HepG2 (cell line): ENCODE data around the gene C11orf86. TPM values are rescaled to one million over a fixed set of nuclear protein-coding genes. Genes with fewer than 3 reads are reported as not detected.

Experiments
- BRD4 ChIP-seq: sonication (generic); formaldehyde crosslinking; IDR thresholded peaks from 2 replicates; pipeline ENCODE4 v1.4.0; 2020; ENCODE audit warnings: missing genetic modification reagents
- CHD2 ChIP-seq: IDR thresholded peaks from 2 replicates; pipeline ENCODE4 v1.6.1; 2011; ENCODE audit warnings: low read depth, low read length, improper control_type of control experiment
- DNMT3B ChIP-seq: conservative IDR thresholded peaks from 2 replicates; pipeline ENCODE4 v1.6.1; 2016; ENCODE audit warnings: missing biosample characterization, control low read depth
- DPF2 ChIP-seq: sonication (generic); formaldehyde crosslinking; IDR thresholded peaks from 2 replicates; pipeline ENCODE4 v1.4.0; 2020; ENCODE audit warnings: mild to moderate bottlenecking, low read depth, missing genetic modification reagents, borderline replicate concordance
- MED8 ChIP-seq: sonication (generic); formaldehyde crosslinking; IDR thresholded peaks from 2 replicates; pipeline ENCODE4 v1.8.1; 2023; ENCODE audit warnings: mild to moderate bottlenecking, missing genetic modification reagents; ENCODE audit not compliant: insufficient replicate concordance
- NCOA5 ChIP-seq: sonication (generic); formaldehyde crosslinking; IDR thresholded peaks from 2 replicates; pipeline ENCODE4 v1.4.0; 2020; ENCODE audit warnings: missing genetic modification reagents
- REPIN1 ChIP-seq: sonication (generic); formaldehyde crosslinking; IDR thresholded peaks from 2 replicates; pipeline ENCODE4 v1.8.0; 2022; ENCODE audit warnings: missing genetic modification reagents, low read depth, mild to moderate bottlenecking, borderline replicate concordance
- polyA plus RNA-seq, 8 experiments: library from polyadenylated mRNA; depleted of rRNA in 3 of 8; stranded (reverse) in 7 of 8; unstranded in 1 of 8; fragments of >200 nt; fragmentation: Illumina TruSeq in 4 of 8; extraction: Trizol in 4 of 8; gene quantifications; 2 replicates each; pipeline versions ENCODE4 v1.2.1 to v1.2.3, GENCODE V29; 2011 to 2016; ENCODE audit warnings: low read depth in 4 of 8, missing spikeins in 1 of 8, mixed read lengths in 1 of 8; ENCODE audit not compliant: insufficient read depth in 1 of 8
- total RNA-seq, 5 experiments: library from RNA; depleted of rRNA; stranded (reverse); fragments of >200 nt; fragmentation: Illumina TruSeq; extraction: Trizol; gene quantifications; 2 replicates each; pipeline ENCODE4 v1.2.3, GENCODE V29; 2016; ENCODE audit warnings: low read depth in 1 of 5
- TF ChIP-seq, protein P1 (sequence below): sonication (generic); formaldehyde crosslinking; IDR thresholded peaks from 2 replicates; pipeline ENCODE4 v1.4.0; 2020; ENCODE audit warnings: missing genetic modification reagents, mild to moderate bottlenecking, borderline replicate concordance
- TF ChIP-seq, protein P2 (sequence below): sonication (generic); formaldehyde crosslinking; conservative IDR thresholded peaks from 2 replicates; pipeline ENCODE4 v1.5.0; 2020; ENCODE audit warnings: missing genetic modification reagents
- TF ChIP-seq, protein P3 (sequence below): sonication (generic); formaldehyde crosslinking; conservative IDR thresholded peaks from 2 replicates; pipeline ENCODE4 v1.8.1; 2023; ENCODE audit warnings: missing genetic modification reagents
- TF ChIP-seq, protein P4 (sequence below): sonication (generic); formaldehyde crosslinking; IDR thresholded peaks from 2 replicates; pipeline ENCODE4 v1.4.0; 2020; ENCODE audit warnings: missing genetic modification reagents
- TF ChIP-seq, protein P5 (sequence below): sonication (generic); formaldehyde crosslinking; IDR thresholded peaks from 2 replicates; pipeline ENCODE4 v1.4.0; 2020; ENCODE audit warnings: missing genetic modification reagents, borderline replicate concordance
- TF ChIP-seq, protein P6 (sequence below): sonication (generic); formaldehyde crosslinking; IDR thresholded peaks from 2 replicates; pipeline ENCODE4 v1.5.0; 2020; ENCODE audit warnings: missing genetic modification reagents
- TF ChIP-seq, protein P7 (sequence below): sonication (generic); formaldehyde crosslinking; IDR thresholded peaks from 2 replicates; pipeline ENCODE4 v1.4.0; 2020; ENCODE audit warnings: missing genetic modification reagents

Gene C11orf86
- total and polyA plus RNA-seq, 2 of the 13 experiments (the other 11 are each of a cell fraction or from before 2014, with no cell fraction given): 0.11 to 0.18 TPM

DNA sequence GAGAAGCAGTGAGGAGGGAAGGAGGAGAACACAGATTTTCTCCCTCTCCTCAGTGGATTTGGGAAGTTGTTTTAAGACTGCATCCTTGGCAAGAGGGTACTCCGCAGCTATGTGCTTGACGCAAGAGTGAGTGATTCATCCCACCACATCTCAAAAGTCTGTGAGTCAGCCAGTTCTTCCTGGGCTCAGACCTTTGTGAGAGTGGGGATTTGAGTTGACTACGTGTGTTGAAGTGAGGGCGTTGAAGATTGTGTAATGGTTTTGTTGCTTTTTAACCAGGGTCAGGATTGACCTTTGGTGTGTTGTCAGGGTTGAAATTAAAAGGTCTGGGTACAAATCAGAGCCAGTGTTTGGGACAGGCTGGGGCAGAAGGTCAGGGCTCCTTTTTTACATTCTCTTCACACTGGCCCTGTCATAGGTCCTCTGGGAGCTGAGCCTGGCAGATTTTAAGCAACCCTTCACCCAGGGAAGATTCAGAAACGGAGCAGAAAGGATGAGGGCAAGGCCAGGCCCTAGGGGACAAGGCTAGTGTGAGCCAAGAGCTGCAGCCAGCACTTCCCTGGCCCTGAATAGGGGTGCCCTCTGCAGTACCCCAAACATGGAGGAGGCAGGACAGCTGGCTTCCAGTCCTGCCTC is 4.2 kb upstream of the C11orf86 start (continued):
- TF ChIP-seq, protein P1, sequence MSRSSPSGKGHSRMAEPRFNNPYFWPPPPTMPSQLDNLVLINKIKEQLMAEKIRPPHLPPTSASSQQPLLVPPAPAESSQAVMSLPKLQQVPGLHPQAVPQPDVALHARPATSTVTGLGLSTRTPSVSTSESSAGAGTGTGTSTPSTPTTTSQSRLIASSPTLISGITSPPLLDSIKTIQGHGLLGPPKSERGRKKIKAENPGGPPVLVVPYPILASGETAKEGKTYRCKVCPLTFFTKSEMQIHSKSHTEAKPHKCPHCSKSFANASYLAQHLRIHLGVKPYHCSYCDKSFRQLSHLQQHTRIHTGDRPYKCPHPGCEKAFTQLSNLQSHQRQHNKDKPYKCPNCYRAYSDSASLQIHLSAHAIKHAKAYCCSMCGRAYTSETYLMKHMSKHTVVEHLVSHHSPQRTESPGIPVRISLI (CRISPR knock-in tag): no peak
- TF ChIP-seq REPIN1 (CRISPR knock-in tag) (no peak; the same call in 1 of the 2 replicates), DNMT3B (no peak), BRD4 (CRISPR knock-in tag) (no peak), CHD2 (no peak), NCOA5 (CRISPR knock-in tag) (no peak), MED8 (no peak), DPF2 (CRISPR knock-in tag) (peak; percentile 78; the same call in 1 of the 2 replicates)
- TF ChIP-seq, protein P2, sequence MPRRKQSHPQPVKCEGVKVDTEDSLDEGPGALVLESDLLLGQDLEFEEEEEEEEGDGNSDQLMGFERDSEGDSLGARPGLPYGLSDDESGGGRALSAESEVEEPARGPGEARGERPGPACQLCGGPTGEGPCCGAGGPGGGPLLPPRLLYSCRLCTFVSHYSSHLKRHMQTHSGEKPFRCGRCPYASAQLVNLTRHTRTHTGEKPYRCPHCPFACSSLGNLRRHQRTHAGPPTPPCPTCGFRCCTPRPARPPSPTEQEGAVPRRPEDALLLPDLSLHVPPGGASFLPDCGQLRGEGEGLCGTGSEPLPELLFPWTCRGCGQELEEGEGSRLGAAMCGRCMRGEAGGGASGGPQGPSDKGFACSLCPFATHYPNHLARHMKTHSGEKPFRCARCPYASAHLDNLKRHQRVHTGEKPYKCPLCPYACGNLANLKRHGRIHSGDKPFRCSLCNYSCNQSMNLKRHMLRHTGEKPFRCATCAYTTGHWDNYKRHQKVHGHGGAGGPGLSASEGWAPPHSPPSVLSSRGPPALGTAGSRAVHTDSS (CRISPR knock-in tag): no peak
- TF ChIP-seq, protein P3, sequence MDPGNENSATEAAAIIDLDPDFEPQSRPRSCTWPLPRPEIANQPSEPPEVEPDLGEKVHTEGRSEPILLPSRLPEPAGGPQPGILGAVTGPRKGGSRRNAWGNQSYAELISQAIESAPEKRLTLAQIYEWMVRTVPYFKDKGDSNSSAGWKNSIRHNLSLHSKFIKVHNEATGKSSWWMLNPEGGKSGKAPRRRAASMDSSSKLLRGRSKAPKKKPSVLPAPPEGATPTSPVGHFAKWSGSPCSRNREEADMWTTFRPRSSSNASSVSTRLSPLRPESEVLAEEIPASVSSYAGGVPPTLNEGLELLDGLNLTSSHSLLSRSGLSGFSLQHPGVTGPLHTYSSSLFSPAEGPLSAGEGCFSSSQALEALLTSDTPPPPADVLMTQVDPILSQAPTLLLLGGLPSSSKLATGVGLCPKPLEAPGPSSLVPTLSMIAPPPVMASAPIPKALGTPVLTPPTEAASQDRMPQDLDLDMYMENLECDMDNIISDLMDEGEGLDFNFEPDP: no peak
- TF ChIP-seq, protein P4, sequence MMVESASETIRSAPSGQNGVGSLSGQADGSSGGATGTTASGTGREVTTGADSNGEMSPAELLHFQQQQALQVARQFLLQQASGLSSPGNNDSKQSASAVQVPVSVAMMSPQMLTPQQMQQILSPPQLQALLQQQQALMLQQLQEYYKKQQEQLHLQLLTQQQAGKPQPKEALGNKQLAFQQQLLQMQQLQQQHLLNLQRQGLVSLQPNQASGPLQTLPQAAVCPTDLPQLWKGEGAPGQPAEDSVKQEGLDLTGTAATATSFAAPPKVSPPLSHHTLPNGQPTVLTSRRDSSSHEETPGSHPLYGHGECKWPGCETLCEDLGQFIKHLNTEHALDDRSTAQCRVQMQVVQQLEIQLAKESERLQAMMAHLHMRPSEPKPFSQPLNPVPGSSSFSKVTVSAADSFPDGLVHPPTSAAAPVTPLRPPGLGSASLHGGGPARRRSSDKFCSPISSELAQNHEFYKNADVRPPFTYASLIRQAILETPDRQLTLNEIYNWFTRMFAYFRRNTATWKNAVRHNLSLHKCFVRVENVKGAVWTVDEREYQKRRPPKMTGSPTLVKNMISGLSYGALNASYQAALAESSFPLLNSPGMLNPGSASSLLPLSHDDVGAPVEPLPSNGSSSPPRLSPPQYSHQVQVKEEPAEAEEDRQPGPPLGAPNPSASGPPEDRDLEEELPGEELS (CRISPR knock-in tag): peak; percentile 92
- TF ChIP-seq, protein P5, sequence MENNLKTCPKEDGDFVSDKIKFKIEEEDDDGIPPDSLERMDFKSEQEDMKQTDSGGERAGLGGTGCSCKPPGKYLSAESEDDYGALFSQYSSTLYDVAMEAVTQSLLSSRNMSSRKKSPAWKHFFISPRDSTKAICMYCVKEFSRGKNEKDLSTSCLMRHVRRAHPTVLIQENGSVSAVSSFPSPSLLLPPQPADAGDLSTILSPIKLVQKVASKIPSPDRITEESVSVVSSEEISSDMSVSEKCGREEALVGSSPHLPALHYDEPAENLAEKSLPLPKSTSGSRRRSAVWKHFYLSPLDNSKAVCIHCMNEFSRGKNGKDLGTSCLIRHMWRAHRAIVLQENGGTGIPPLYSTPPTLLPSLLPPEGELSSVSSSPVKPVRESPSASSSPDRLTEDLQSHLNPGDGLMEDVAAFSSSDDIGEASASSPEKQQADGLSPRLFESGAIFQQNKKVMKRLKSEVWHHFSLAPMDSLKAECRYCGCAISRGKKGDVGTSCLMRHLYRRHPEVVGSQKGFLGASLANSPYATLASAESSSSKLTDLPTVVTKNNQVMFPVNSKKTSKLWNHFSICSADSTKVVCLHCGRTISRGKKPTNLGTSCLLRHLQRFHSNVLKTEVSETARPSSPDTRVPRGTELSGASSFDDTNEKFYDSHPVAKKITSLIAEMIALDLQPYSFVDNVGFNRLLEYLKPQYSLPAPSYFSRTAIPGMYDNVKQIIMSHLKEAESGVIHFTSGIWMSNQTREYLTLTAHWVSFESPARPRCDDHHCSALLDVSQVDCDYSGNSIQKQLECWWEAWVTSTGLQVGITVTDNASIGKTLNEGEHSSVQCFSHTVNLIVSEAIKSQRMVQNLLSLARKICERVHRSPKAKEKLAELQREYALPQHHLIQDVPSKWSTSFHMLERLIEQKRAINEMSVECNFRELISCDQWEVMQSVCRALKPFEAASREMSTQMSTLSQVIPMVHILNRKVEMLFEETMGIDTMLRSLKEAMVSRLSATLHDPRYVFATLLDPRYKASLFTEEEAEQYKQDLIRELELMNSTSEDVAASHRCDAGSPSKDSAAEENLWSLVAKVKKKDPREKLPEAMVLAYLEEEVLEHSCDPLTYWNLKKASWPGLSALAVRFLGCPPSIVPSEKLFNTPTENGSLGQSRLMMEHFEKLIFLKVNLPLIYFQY (CRISPR knock-in tag): 0 out of 2 replicates have a peak, but pooled peaks have one; percentile 49
- TF ChIP-seq, protein P6, sequence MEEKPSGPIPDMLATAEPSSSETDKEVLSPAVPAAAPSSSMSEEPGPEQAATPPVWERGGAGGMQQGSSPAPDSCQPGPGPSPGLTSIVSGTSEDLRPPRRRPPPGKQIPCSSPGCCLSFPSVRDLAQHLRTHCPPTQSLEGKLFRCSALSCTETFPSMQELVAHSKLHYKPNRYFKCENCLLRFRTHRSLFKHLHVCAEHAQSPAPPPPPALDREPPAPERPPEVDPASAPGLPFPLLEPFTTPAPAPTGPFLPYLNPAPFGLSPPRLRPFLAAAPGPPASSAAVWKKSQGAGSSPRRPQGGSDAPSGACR (CRISPR knock-in tag): peak; percentile 46; the same call in 1 of the 2 replicates
- TF ChIP-seq, protein P7, sequence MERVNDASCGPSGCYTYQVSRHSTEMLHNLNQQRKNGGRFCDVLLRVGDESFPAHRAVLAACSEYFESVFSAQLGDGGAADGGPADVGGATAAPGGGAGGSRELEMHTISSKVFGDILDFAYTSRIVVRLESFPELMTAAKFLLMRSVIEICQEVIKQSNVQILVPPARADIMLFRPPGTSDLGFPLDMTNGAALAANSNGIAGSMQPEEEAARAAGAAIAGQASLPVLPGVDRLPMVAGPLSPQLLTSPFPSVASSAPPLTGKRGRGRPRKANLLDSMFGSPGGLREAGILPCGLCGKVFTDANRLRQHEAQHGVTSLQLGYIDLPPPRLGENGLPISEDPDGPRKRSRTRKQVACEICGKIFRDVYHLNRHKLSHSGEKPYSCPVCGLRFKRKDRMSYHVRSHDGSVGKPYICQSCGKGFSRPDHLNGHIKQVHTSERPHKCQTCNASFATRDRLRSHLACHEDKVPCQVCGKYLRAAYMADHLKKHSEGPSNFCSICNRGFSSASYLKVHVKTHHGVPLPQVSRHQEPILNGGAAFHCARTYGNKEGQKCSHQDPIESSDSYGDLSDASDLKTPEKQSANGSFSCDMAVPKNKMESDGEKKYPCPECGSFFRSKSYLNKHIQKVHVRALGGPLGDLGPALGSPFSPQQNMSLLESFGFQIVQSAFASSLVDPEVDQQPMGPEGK (CRISPR knock-in tag): 0 out of 2 replicates have a peak, but pooled peaks have one; percentile 52
